Bronchial smooth muscle cell (primary cell): Measurements from ENCODE around the gene CD36. TPM values are rescaled to one million over a fixed set of nuclear protein-coding genes. Genes with fewer than 3 reads are reported as not detected.

ENCODE experiments used
- total RNA-seq: library from RNA; depleted of rRNA; stranded (reverse); fragments of >200 nt; gene quantifications from 2 replicates; pipeline ENCODE4 v1.2.1, GENCODE V29; 2014

CD36 gene
- total RNA-seq, result 1.0 and 3.5 TPM in 2 replicates

DNA sequence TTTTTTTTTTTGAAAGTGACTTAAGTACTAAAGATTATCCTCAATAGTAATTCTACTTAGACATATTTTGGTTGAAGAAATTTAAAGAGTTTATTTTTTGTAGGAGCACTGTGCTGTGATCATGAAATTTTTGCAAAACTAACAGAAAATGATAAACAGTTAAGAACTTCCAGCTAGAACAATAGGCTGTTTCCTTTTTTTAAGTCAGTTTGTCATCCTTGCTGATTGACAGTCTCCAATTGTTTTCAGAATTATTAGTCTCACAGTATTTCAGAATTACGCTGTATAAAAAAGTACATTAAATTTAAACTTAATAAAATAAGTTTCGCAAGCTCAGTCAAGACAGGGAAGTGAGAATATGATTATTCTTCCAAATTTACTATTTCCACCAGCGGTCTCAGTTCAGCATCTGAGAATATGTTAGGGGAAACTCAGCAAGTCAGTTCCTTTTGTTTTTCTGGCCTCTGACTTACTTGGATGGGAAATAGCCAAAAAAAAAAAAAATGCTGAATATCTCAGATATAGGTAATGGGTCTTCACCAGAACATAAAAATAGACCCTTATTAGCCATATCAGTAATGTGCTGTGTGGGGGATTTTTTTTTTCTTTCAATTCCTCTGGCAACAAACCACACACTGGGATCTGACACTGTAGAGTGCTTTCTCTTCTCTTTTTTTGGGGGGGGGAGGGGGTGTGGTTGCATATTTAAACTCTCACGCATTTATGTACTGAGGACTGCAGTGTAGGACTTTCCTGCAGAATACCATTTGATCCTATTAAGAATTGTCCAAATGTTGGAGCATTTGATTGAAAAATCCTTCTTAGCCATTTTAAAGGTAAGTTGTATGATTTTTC, at the start of gene CD36:
CD36 (plus strand) TSS at position 732 of the 855 bp plus-strand sequence. CDS start 8,099 bp downstream, outside the sequence.

Other genes starting within 250 kb of the CD36 start
- not detected in 2 replicates for gene GNAT3, start 126.6 kb upstream of the CD36 start, total RNA-seq